Panc1 (cell line): Measurements from ENCODE around the gene CABLES2.

Source experiments
- POLR2AphosphoS5 ChIP-seq: IDR thresholded peaks from 2 replicates; pipeline ENCODE4 v1.6.1; 2012; ENCODE audit warnings: mild to moderate bottlenecking, low read depth, low read length, moderate library complexity
- TF ChIP-seq, protein P1 (sequence below): fragments of 450-650 bp; IDR thresholded peaks from 2 replicates; pipeline ENCODE4 v1.5.1; 2017; ENCODE audit warnings: mild to moderate bottlenecking
- TF ChIP-seq, protein P2 (sequence below), 2 experiments: IDR thresholded peaks; 2 replicates each; pipeline ENCODE4 v1.6.1; 2011 to 2012; ENCODE audit warnings: low read depth in 2 of 2, control low read depth in 1 of 2, low read length in 1 of 2, mild to moderate bottlenecking in 1 of 2, moderate library complexity in 1 of 2; ENCODE audit not compliant: insufficient read depth in 1 of 2

DNA sequence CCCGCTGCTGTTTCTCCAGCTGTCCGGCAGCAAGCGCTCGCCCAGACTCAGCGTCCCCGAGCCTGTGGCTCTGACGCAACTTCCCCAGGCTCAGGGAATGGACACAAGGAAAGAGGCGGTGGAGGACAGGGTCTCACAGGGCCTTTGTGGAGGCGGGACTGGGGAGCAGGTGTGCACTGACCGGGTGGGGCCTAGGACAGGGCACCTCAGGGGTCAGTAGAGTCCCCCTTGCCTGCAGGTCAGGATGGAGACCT is 60.0 kb downstream of the CABLES2 start:
- TF ChIP-seq, protein P1, sequence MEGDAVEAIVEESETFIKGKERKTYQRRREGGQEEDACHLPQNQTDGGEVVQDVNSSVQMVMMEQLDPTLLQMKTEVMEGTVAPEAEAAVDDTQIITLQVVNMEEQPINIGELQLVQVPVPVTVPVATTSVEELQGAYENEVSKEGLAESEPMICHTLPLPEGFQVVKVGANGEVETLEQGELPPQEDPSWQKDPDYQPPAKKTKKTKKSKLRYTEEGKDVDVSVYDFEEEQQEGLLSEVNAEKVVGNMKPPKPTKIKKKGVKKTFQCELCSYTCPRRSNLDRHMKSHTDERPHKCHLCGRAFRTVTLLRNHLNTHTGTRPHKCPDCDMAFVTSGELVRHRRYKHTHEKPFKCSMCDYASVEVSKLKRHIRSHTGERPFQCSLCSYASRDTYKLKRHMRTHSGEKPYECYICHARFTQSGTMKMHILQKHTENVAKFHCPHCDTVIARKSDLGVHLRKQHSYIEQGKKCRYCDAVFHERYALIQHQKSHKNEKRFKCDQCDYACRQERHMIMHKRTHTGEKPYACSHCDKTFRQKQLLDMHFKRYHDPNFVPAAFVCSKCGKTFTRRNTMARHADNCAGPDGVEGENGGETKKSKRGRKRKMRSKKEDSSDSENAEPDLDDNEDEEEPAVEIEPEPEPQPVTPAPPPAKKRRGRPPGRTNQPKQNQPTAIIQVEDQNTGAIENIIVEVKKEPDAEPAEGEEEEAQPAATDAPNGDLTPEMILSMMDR, result no peak
- TF ChIP-seq POLR2AphosphoS5, result no peak
- TF ChIP-seq, protein P2, sequence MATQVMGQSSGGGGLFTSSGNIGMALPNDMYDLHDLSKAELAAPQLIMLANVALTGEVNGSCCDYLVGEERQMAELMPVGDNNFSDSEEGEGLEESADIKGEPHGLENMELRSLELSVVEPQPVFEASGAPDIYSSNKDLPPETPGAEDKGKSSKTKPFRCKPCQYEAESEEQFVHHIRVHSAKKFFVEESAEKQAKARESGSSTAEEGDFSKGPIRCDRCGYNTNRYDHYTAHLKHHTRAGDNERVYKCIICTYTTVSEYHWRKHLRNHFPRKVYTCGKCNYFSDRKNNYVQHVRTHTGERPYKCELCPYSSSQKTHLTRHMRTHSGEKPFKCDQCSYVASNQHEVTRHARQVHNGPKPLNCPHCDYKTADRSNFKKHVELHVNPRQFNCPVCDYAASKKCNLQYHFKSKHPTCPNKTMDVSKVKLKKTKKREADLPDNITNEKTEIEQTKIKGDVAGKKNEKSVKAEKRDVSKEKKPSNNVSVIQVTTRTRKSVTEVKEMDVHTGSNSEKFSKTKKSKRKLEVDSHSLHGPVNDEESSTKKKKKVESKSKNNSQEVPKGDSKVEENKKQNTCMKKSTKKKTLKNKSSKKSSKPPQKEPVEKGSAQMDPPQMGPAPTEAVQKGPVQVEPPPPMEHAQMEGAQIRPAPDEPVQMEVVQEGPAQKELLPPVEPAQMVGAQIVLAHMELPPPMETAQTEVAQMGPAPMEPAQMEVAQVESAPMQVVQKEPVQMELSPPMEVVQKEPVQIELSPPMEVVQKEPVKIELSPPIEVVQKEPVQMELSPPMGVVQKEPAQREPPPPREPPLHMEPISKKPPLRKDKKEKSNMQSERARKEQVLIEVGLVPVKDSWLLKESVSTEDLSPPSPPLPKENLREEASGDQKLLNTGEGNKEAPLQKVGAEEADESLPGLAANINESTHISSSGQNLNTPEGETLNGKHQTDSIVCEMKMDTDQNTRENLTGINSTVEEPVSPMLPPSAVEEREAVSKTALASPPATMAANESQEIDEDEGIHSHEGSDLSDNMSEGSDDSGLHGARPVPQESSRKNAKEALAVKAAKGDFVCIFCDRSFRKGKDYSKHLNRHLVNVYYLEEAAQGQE (IDR thresholded peaks at IDR 0.05; ENCODE audit: insufficient read depth in 1 of 2, low read depth in 2 of 2, low read length in 1 of 2), result no peak
